ENCODE results near the gene ACSS1. TPM values are rescaled to one million over a fixed set of nuclear protein-coding genes. Genes with fewer than 3 reads are reported as not detected.

The ACSS1 gene
- total and polyA plus RNA-seq, 5 donors from 2014 or later, result 38.7 to 47.3 (median 40.1) TPM

DNA sequence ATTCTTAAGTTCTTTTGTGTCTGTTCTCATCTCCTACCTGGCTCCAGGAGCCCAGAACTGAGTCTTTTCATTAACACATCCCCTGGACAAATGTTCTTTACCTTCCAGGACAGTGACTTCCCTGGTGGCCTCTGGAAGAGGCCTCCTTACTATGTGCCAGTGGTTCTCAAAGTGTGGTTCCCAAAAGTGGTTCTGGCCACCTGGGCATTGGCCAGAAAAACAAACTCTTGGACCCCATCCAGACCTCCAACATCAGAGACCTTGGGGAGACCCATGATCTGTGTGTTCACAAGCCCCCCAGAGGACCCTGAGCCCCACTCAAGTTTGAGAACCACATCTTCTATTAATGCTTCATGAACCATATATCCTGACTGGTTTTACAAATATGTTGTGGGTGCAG is 31.2 kb upstream of the ACSS1 start:
- H3K36me3 Mint-ChIP-seq, result no peaks in the 10 kb centered on the region
- ATAC-seq (ENCODE audit: low read depth in 2 of 2), result no peak
- H3K9me3 ChIP-seq (ENCODE audit: control insufficient read depth in 2 of 2, low read length in 2 of 2), result no peaks in the 10 kb centered on the region
- H3K27me3 Mint-ChIP-seq, result peaks cover 24% of the 10 kb centered on the region
- no peaks in the 10 kb centered on the region for H3K36me3 ChIP-seq (ENCODE audit: control insufficient read depth, insufficient read depth, low read length)
- H3K27ac ChIP-seq (ENCODE audit: insufficient read depth, low read length, poor library complexity, severe bottlenecking), result peak overlapping the region; percentile 7
- peak overlapping the region in 2 of 3 donors; percentile 38 to 56 for H3K27ac Mint-ChIP-seq
- DNase-seq, result no peak
- H3K4me1 ChIP-seq (ENCODE audit: control insufficient read depth, insufficient read depth, low read length, poor library complexity, severe bottlenecking), result peaks cover 32% of the 10 kb centered on the region
- H3K4me1 Mint-ChIP-seq, result peaks cover 8 to 51% (median 36%) of the 10 kb centered on the region in 4 donors
- no peak overlapping the region for H3K4me3 Mint-ChIP-seq
- peaks cover 0 to 2% (median 0%) of the 10 kb centered on the region in 7 donors for H3K9me3 Mint-ChIP-seq
- peaks cover 3% of the 10 kb centered on the region for H3K27me3 ChIP-seq (ENCODE audit: control insufficient read depth, insufficient read depth, low read length)
- H3K4me3 ChIP-seq (ENCODE audit: low read depth, low read length), result no peak overlapping the region

- H3K9me3 ChIP-seq (ENCODE audit: control insufficient read depth in 2 of 2, low read length in 2 of 2), result no peaks in the 10 kb centered on the region
- Mint-ChIP-seq H3K4me3 (no peak overlapping the region), H3K36me3 (no peaks in the 10 kb centered on the region), H3K9me3 (peaks cover 0 to 2% (median 0%) of the 10 kb centered on the region in 7 donors), H3K27me3 (peaks cover 33% of the 10 kb centered on the region), H3K4me1 (peaks cover 8 to 57% (median 41%) of the 10 kb centered on the region in 4 donors), H3K27ac (no peak overlapping the region)
- ATAC-seq (ENCODE audit: low read depth in 2 of 2) (no peak), DNase-seq (no peak)
- H3K27me3 ChIP-seq (ENCODE audit: control insufficient read depth, insufficient read depth, low read length), result peaks cover 7% of the 10 kb centered on the region
- no peak overlapping the region for H3K27ac ChIP-seq (ENCODE audit: insufficient read depth, low read length, poor library complexity, severe bottlenecking)
- H3K36me3 ChIP-seq (ENCODE audit: control insufficient read depth, insufficient read depth, low read length), result no peaks in the 10 kb centered on the region
- H3K4me1 ChIP-seq (ENCODE audit: control insufficient read depth, insufficient read depth, low read length, poor library complexity, severe bottlenecking), result peaks cover 40% of the 10 kb centered on the region
- H3K4me3 ChIP-seq (ENCODE audit: low read depth, low read length), result no peak overlapping the region
These were observed 30.3 kb upstream of the ACSS1 start for GRCh38 chr20:25088267-25088666.

GRCh38 chr20:25087186-25087929 is 29.4 kb upstream of the ACSS1 start:
- DNase-seq, result no peak
- peaks cover 48% of the 10 kb centered on the region for H3K4me1 ChIP-seq (ENCODE audit: control insufficient read depth, insufficient read depth, low read length, poor library complexity, severe bottlenecking)

DNA sequence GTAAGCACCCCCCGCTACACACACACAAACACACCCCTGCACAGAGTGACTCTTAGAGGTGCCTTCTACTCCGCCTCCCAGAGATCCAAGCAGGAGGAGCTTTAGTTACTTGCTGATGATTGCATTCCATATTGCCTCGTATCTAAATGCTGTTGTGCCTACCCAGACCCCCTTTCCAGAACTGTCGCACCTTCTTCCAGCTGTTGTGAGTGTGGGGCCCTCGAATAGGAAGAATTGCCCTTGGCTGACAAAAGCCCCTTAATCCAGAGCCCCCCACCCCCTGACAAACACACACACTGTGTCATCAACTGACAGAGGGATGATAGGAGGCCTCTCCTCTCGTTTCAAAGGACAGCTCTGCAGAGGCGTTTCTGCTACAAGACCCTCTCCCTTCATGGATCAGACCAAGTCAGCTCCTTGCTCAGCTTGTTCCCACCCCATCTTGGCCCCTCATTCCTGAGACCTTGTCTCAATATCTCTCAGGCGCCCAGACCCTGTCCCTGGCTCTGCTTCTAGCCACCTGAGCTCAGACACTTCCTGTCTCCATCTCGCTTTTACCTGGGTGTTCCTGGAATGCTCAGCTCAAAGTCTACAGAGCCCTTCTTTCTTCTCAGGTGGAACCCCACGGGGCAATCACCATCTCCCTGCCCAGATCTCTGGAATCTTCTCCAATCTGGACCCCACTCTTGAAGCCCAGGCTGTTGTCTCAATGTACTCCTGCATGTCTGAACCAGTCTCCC is 28.0 kb upstream of the ACSS1 start:
- Histone ChIP-seq H3K36me3 (ENCODE audit: control insufficient read depth, insufficient read depth, low read length) (no peaks in the 10 kb centered on the region), H3K27ac (ENCODE audit: insufficient read depth, low read length, poor library complexity, severe bottlenecking) (no peak overlapping the region), H3K4me3 (ENCODE audit: low read depth, low read length) (no peak overlapping the region), H3K27me3 (ENCODE audit: control insufficient read depth, insufficient read depth, low read length) (peaks cover 13% of the 10 kb centered on the region), H3K4me1 (ENCODE audit: control insufficient read depth, insufficient read depth, low read length, poor library complexity, severe bottlenecking) (peaks cover 48% of the 10 kb centered on the region), H3K9me3 (ENCODE audit: control insufficient read depth in 2 of 2, low read length in 2 of 2) (no peaks in the 10 kb centered on the region)
- ATAC-seq (ENCODE audit: low read depth in 2 of 2) (no peak), DNase-seq (no peak)
- peaks cover 0 to 4% (median 0%) of the 10 kb centered on the region in 7 donors for H3K9me3 Mint-ChIP-seq
- H3K36me3 Mint-ChIP-seq, result no peaks in the 10 kb centered on the region
- peaks cover 8 to 49% (median 29%) of the 10 kb centered on the region in 4 donors for H3K4me1 Mint-ChIP-seq
- H3K27me3 Mint-ChIP-seq, result peaks cover 48% of the 10 kb centered on the region
- peak overlapping the region in 2 of 4 donors; percentile 40 to 41 for H3K4me3 Mint-ChIP-seq
- H3K27ac Mint-ChIP-seq, result no peak overlapping the region

More at GRCh38 chr20:25087186-25087929, 29.4 kb upstream of the ACSS1 start:
- Mint-ChIP-seq H3K4me3 (no peak overlapping the region), H3K9me3 (peaks cover 0 to 3% (median 0%) of the 10 kb centered on the region in 7 donors), H3K36me3 (no peaks in the 10 kb centered on the region), H3K27me3 (peaks cover 42% of the 10 kb centered on the region), H3K27ac (no peak overlapping the region), H3K4me1 (peaks cover 8 to 61% (median 40%) of the 10 kb centered on the region in 4 donors)
- Histone ChIP-seq H3K27me3 (ENCODE audit: control insufficient read depth, insufficient read depth, low read length) (peaks cover 12% of the 10 kb centered on the region), H3K4me3 (ENCODE audit: low read depth, low read length) (no peak overlapping the region), H3K36me3 (ENCODE audit: control insufficient read depth, insufficient read depth, low read length) (no peaks in the 10 kb centered on the region), H3K27ac (ENCODE audit: insufficient read depth, low read length, poor library complexity, severe bottlenecking) (no peak overlapping the region), H3K9me3 (ENCODE audit: control insufficient read depth in 2 of 2, low read length in 2 of 2) (no peaks in the 10 kb centered on the region)
- ATAC-seq (ENCODE audit: low read depth in 2 of 2), result no peak

DNA sequence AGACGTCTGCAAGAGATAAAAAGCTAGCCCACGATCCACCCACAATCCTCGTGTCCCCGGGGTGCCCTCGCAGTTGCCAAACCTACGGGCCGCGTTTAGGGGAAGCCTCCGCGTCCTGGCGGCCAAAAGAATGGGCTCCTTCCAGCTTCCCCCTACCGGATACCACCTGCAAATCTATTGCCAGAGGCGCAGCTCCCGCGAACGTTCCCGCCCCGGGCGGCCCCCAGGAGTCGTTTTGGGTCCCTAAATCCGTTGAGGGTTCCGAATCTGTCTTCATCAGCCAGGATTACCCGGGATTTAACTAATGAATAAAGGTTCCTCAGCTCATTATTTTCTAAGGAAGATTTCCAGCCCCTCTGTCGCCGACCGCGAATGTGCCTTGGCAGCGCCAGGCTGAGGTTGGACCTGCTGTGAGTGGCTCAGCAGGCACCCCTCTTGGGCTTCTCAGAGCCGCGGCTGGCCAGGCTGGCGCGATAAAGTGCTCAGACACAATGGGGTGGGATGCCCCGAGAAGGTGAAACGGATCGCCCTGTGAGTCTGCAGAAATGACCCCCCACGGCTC is 26.8 kb upstream of the ACSS1 start:
- H3K4me1 ChIP-seq (ENCODE audit: control insufficient read depth, insufficient read depth, low read length, poor library complexity, severe bottlenecking), result peaks cover 37% of the 10 kb centered on the region
- peaks cover 8 to 41% (median 21%) of the 10 kb centered on the region in 4 donors for H3K4me1 Mint-ChIP-seq
- H3K36me3 ChIP-seq (ENCODE audit: control insufficient read depth, insufficient read depth, low read length), result no peaks in the 10 kb centered on the region
- ATAC-seq (ENCODE audit: low read depth in 2 of 2), result no peak
- H3K27me3 ChIP-seq (ENCODE audit: control insufficient read depth, insufficient read depth, low read length), result peaks cover 25% of the 10 kb centered on the region
- no peaks in the 10 kb centered on the region for H3K36me3 Mint-ChIP-seq
- H3K27ac Mint-ChIP-seq, result no peak overlapping the region
- DNase-seq, result no peak
- H3K9me3 ChIP-seq (ENCODE audit: control insufficient read depth in 2 of 2, low read length in 2 of 2), result no peaks in the 10 kb centered on the region
- H3K9me3 Mint-ChIP-seq, result peaks cover 0 to 7% (median 0%) of the 10 kb centered on the region in 7 donors
- peaks cover 60% of the 10 kb centered on the region for H3K27me3 Mint-ChIP-seq
- H3K4me3 Mint-ChIP-seq, result peak overlapping the region in 3 of 4 donors; percentile 62 to 76 (median 68)
- no peak overlapping the region for H3K27ac ChIP-seq (ENCODE audit: insufficient read depth, low read length, poor library complexity, severe bottlenecking)
- H3K4me3 ChIP-seq (ENCODE audit: low read depth, low read length), result no peak overlapping the region

GRCh38 chr20:25083773-25084625 is 26.1 kb upstream of the ACSS1 start:
- Histone ChIP-seq H3K9me3 (ENCODE audit: control insufficient read depth in 2 of 2, low read length in 2 of 2) (no peaks in the 10 kb centered on the region), H3K4me1 (ENCODE audit: control insufficient read depth, insufficient read depth, low read length, poor library complexity, severe bottlenecking) (peaks cover 37% of the 10 kb centered on the region), H3K36me3 (ENCODE audit: control insufficient read depth, insufficient read depth, low read length) (no peaks in the 10 kb centered on the region), H3K27me3 (ENCODE audit: control insufficient read depth, insufficient read depth, low read length) (peaks cover 32% of the 10 kb centered on the region), H3K4me3 (ENCODE audit: low read depth, low read length) (no peak overlapping the region), H3K27ac (ENCODE audit: insufficient read depth, low read length, poor library complexity, severe bottlenecking) (no peak overlapping the region)
- H3K36me3 Mint-ChIP-seq, result no peaks in the 10 kb centered on the region
- no peak overlapping the region for H3K27ac Mint-ChIP-seq
- peak overlapping the region; percentile 62 to 76 (median 71) for H3K4me3 Mint-ChIP-seq
- peak in 2 of 3 donors; percentile 19 to 48 for DNase-seq
- peak in 1 of 2 donors; percentile 79 for ATAC-seq (ENCODE audit: low read depth in 2 of 2)
- H3K27me3 Mint-ChIP-seq, result peaks cover 63% of the 10 kb centered on the region
- H3K9me3 Mint-ChIP-seq, result peaks cover 0 to 7% (median 0%) of the 10 kb centered on the region in 7 donors
- H3K4me1 Mint-ChIP-seq, result peaks cover 4 to 36% (median 17%) of the 10 kb centered on the region in 4 donors
